ENCODE measurements around the gene PACS1. TPM values are rescaled to one million over a fixed set of nuclear protein-coding genes. Genes with fewer than 3 reads are reported as not detected.

PACS1 gene
- polyA plus RNA-seq, 1 of the 3 experiments (the other 2 are of a cell fraction) = 37.3 TPM

DNA sequence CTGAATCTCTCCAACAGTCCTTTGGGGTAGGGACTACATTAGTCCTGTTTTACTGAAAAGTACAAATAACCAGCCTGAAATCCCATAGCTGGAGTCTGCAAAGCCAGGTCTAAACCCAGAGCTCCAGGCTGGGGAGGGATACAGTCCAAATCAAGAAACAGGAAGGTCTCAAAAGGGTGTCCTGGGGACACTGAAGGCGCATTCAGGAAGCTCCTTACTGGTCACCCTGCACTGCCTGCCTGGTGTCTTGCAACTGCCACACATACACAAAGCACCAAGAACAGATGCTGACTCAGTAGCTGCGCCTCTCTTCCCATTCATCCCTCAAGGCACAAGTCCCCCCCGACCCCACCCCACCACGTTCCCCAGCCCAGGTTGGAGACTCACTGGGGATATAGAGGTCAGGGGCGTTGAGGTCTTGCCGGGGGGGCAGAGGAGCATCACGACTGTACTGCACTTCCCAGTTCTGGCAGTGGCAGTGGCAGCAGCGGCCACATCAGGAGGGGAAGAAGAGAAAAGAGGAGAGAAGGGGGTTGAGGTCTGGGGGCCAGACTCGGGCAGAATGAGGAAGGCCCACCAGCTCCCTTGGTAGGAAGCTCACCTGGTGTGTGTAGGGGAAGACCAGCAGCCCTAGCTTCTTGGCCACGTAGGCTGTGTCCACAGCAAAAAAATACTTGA is 217.3 kb downstream of the PACS1 start:
- no peak for DNase-seq
- CTCF ChIA-PET = interaction anchor here (1.0 to 6.2 kb wide), 6 partner anchors 19 to 64 kb away, joined by 3 to 63 read pairs (median 11); partner anchors contain the start of genes RAB1B and RIN1
- Histone ChIP-seq H3F3A (replicated peaks; ENCODE audit: insufficient read depth) (peaks cover 18% of the 10 kb centered on the region), H3K4me1 (ENCODE audit: control insufficient read depth in 1 of 2, insufficient read depth in 2 of 2, low read depth in 1 of 2, low read length in 1 of 2) (peaks cover 7 to 39% of the 10 kb centered on the region in 2 experiments; a peak in 2 of 4 replicates), H4K20me1 (ENCODE audit: insufficient read depth) (peaks cover 12% of the 10 kb centered on the region; the same call in 1 of the 2 replicates), H3K79me2 (ENCODE audit: insufficient read depth) (peaks cover 37% of the 10 kb centered on the region; the same call in 1 of the 2 replicates), H3K4me2 (peak overlapping the region; percentile 99), H2AFZ (ENCODE audit: low read depth) (no peak overlapping the region), H3K9me3 (no peaks in the 10 kb centered on the region), H3K4me3 (ENCODE audit: low read depth in 2 of 2, low read length in 1 of 2) (peak overlapping the region; percentile 88 to 90), H3K9ac (no peak overlapping the region), H3K36me3 (replicated peaks in 1 of 2; ENCODE audit: control insufficient read depth in 1 of 2, insufficient read depth in 2 of 2, low read length in 1 of 2) (peaks cover 0 to 34% of the 10 kb centered on the region in 2 experiments), H3K27me3 (ENCODE audit: insufficient read depth) (no peaks in the 10 kb centered on the region), H3K27ac (ENCODE audit: low read depth in 2 of 2, low read length in 1 of 2) (peak overlapping the region in 1 of 2 experiments; percentile 93; a peak in 2 of 4 replicates), H3K9me2 (no peaks in the 10 kb centered on the region)
- TF ChIP-seq TCF12 (IDR thresholded peaks at IDR 0.05) (no peak), TEAD4 (IDR thresholded peaks at IDR 0.05; ENCODE audit: borderline replicate concordance, insufficient read depth) (no peak), FOXJ3 (CRISPR knock-in tag; IDR thresholded peaks at IDR 0.05) (no peak), GABPA (IDR thresholded peaks at IDR 0.05; ENCODE audit: low read depth) (no peak), SIN3A (IDR thresholded peaks at IDR 0.05; ENCODE audit: borderline replicate concordance, low read depth, low read length) (no peak), POLR2AphosphoS5 (IDR thresholded peaks at IDR 0.05; ENCODE audit: low read depth, low read length) (no peak), SMC3 (IDR thresholded peaks at IDR 0.05; ENCODE audit: low read depth, low read length) (no peak), RFX5 (IDR thresholded peaks at IDR 0.05; ENCODE audit: low read length) (no peak), RAD21 (IDR thresholded peaks at IDR 0.05; ENCODE audit: low read length) (no peak)
- TF ChIP-seq, protein P1, sequence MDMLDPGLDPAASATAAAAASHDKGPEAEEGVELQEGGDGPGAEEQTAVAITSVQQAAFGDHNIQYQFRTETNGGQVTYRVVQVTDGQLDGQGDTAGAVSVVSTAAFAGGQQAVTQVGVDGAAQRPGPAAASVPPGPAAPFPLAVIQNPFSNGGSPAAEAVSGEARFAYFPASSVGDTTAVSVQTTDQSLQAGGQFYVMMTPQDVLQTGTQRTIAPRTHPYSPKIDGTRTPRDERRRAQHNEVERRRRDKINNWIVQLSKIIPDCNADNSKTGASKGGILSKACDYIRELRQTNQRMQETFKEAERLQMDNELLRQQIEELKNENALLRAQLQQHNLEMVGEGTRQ (IDR thresholded peaks at IDR 0.05; ENCODE audit: borderline replicate concordance, low read depth, low read length) = no peak
- POLR2A ChIA-PET = interaction anchor here (1.1 to 1.8 kb wide), 2 partner anchors 7 to 20 kb away, joined by 3 to 8 read pairs; no protein-coding TSS in a partner anchor
- WGBS (ENCODE audit: low lambda C conversion rate) = 58% methylated on average over 10 of the region's 10 CpGs

DNA sequence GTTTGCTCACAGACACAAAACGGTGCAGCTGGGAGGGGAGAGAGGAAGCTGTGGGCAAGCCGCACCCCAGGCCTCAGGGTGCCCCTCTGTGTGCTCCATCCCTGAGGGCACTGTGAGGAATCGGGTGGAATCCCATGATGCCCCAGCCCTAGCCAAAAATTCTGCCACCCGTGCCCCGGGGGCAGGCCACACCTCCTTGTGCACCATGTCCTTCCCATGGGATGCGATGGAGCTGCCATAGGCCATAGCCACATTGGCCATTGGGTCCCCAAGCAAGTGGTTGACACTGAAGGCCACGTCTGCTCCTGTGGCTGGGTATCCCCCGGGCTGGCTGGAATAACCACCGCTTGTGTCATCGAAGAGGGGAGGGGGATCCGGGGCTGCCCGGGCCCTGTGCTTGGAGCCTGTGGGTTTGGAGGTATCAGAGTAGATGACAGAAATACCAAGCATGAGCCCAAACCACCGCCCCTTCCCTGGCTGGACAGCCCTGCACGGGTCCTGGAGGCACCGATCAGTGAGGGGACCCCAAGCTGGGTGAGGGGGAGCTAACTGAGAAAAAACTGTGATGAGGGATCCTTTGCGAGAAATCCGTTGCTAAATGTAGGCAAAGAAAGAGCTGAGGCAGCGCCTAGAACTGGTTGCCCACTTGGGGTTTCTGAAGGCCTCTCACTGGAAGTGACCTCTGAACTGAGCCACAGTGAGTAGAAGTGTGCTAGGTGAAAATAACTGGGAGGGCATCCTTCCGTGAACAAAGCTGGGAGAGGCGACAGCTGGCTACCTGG is 218.0 kb downstream of the PACS1 start:
- H3K27me3 ChIP-seq (ENCODE audit: insufficient read depth) = no peaks in the 10 kb centered on the region
- H3K36me3 ChIP-seq (replicated peaks in 1 of 2; ENCODE audit: control insufficient read depth in 1 of 2, insufficient read depth in 2 of 2, low read length in 1 of 2) = peaks cover 0 to 30% of the 10 kb centered on the region in 2 experiments
- H3K9me3 ChIP-seq = no peaks in the 10 kb centered on the region
- H3F3A ChIP-seq (replicated peaks; ENCODE audit: insufficient read depth) = peaks cover 12% of the 10 kb centered on the region
- H3K4me3 ChIP-seq (ENCODE audit: low read depth in 2 of 2, low read length in 1 of 2) = peak overlapping the region; percentile 88 to 90
- peaks cover 7% of the 10 kb centered on the region; the same call in 1 of the 2 replicates for H4K20me1 ChIP-seq (ENCODE audit: insufficient read depth)
- POLR2A ChIA-PET = interaction anchor here (0.7 to 4.2 kb wide), 8 partner anchors 7 to 48 kb away, joined by 3 to 19 read pairs (median 4); partner anchors contain the start of genes CD248, CNIH2 and RIN1
- H3K4me1 ChIP-seq (ENCODE audit: control insufficient read depth in 1 of 2, insufficient read depth in 2 of 2, low read depth in 1 of 2, low read length in 1 of 2) = peaks cover 7 to 39% of the 10 kb centered on the region in 2 experiments; a peak in 2 of 4 replicates
- H3K4me2 ChIP-seq = peak overlapping the region; percentile 99
- H3K9me2 ChIP-seq = no peaks in the 10 kb centered on the region
- peak overlapping the region; percentile 93 to 97 for H3K27ac ChIP-seq (ENCODE audit: low read depth in 2 of 2, low read length in 1 of 2)
- DNase-seq = peak; percentile 49
- H2AFZ ChIP-seq (ENCODE audit: low read depth) = no peak overlapping the region
- no peak for TF ChIP-seq FOXM1 (IDR thresholded peaks at IDR 0.05; ENCODE audit: low read depth)
- no peak for TF ChIP-seq FOXJ3 (CRISPR knock-in tag; IDR thresholded peaks at IDR 0.05)
- no peak for TF ChIP-seq SIN3A (IDR thresholded peaks at IDR 0.05; ENCODE audit: borderline replicate concordance, low read depth, low read length)
- TF ChIP-seq, protein P2, sequence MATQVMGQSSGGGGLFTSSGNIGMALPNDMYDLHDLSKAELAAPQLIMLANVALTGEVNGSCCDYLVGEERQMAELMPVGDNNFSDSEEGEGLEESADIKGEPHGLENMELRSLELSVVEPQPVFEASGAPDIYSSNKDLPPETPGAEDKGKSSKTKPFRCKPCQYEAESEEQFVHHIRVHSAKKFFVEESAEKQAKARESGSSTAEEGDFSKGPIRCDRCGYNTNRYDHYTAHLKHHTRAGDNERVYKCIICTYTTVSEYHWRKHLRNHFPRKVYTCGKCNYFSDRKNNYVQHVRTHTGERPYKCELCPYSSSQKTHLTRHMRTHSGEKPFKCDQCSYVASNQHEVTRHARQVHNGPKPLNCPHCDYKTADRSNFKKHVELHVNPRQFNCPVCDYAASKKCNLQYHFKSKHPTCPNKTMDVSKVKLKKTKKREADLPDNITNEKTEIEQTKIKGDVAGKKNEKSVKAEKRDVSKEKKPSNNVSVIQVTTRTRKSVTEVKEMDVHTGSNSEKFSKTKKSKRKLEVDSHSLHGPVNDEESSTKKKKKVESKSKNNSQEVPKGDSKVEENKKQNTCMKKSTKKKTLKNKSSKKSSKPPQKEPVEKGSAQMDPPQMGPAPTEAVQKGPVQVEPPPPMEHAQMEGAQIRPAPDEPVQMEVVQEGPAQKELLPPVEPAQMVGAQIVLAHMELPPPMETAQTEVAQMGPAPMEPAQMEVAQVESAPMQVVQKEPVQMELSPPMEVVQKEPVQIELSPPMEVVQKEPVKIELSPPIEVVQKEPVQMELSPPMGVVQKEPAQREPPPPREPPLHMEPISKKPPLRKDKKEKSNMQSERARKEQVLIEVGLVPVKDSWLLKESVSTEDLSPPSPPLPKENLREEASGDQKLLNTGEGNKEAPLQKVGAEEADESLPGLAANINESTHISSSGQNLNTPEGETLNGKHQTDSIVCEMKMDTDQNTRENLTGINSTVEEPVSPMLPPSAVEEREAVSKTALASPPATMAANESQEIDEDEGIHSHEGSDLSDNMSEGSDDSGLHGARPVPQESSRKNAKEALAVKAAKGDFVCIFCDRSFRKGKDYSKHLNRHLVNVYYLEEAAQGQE (IDR thresholded peaks at IDR 0.05; ENCODE audit: low read depth, low read length) = no peak
- TF ChIP-seq NFIC (IDR thresholded peaks at IDR 0.05; ENCODE audit: borderline replicate concordance) = no peak
- TF ChIP-seq POLR2AphosphoS5 (IDR thresholded peaks at IDR 0.05; ENCODE audit: low read depth, low read length) = no peak
- no peak for TF ChIP-seq GATA2 (CRISPR knock-in tag; IDR thresholded peaks at IDR 0.05)
- no peak for TF ChIP-seq ELF1 (IDR thresholded peaks at IDR 0.05)
- H3K9ac ChIP-seq = peak overlapping the region; percentile 86
- CTCF ChIA-PET = interaction anchor here (0.9 to 6.2 kb wide), 8 partner anchors 10 to 121 kb away, joined by 3 to 63 read pairs (median 6); partner anchors contain the start of genes CNIH2, RAB1B and RIN1
- 10% methylated on average over 17 of the region's 20 CpGs for WGBS (ENCODE audit: low lambda C conversion rate)
- H3K79me2 ChIP-seq (ENCODE audit: insufficient read depth) = peaks cover 37% of the 10 kb centered on the region; the same call in 1 of the 2 replicates

Data from SK-N-SH (cell line).